SU-DHL-6 (cell line): ENCODE measurements around the gene HOMER2.

Source experiments
- CTCF ChIP-seq: fragments of 200-600 bp; sonication (generic); IDR thresholded peaks from one replicate; pipeline ENCODE4 v1.5.1; 2017; ENCODE audit warnings: antibody characterized with exemption, mild to moderate bottlenecking, low read length, moderate library complexity; ENCODE audit not compliant: insufficient read depth, poor library complexity, severe bottlenecking
- EZH2phosphoT487 ChIP-seq: fragments of 200-600 bp; sonication (generic), shearing (Covaris generic); conservative IDR thresholded peaks from 2 replicates; pipeline ENCODE4 v1.6.1; 2018; ENCODE audit warnings: mild to moderate bottlenecking, antibody characterized with exemption, low read length, moderate library complexity, mixed read lengths

GRCh38 chr15:82856397-82857170, 95.9 kb downstream of the HOMER2 start:
- TF ChIP-seq CTCF (no peak), EZH2phosphoT487 (no peak)
